Sigmoid colon (tissue), 7 donors: ENCODE results near the gene DEGS2. TPM values are rescaled to one million over a fixed set of nuclear protein-coding genes. Genes with fewer than 3 reads are reported as not detected.

ENCODE experiments used
- DNase-seq: peaks from one replicate; pipeline ENCODE4 v3.0.0-alpha.2; 2019
- H3K27ac ChIP-seq, 4 donors: fragments of 200-600 bp; sonication (generic); one replicate each; pipeline ENCODE4 v1.5.1; 2016 to 2019; ENCODE audit warnings: mild to moderate bottlenecking in 1 of 4
- H3K27me3 ChIP-seq, 3 donors: fragments of 200-600 bp; sonication (generic); one replicate each; pipeline ENCODE4 v1.5.1; 2019; ENCODE audit warnings: mild to moderate bottlenecking in 1 of 3
- H3K36me3 ChIP-seq, 4 donors: fragments of 200-600 bp; sonication (generic); one replicate each; pipeline ENCODE4 v1.5.1; 2016 to 2019
- H3K4me1 ChIP-seq, 4 donors: fragments of 200-600 bp; sonication (generic); one replicate each; pipeline ENCODE4 v1.5.1; 2017 to 2019
- H3K4me3 ChIP-seq, 4 donors: fragments of 200-600 bp; sonication (generic); one replicate each; pipeline ENCODE4 v1.5.1; 2017 to 2019; ENCODE audit warnings: mild to moderate bottlenecking in 2 of 4, moderate library complexity in 1 of 4
- H3K9me3 ChIP-seq, 4 donors: fragments of 200-600 bp in 3 of 4; sonication (generic) in 3 of 4; one replicate each; pipeline versions ENCODE4 v1.5.1 to v1.6.1; 2013 to 2019
- EP300 ChIP-seq, 4 donors: sonication (generic); formaldehyde crosslinking; IDR thresholded peaks; one replicate each; pipeline ENCODE4 v1.6.1; 2017; ENCODE audit warnings: antibody characterized with exemption in 4 of 4
- POLR2A ChIP-seq, 2 donors: fragments of 450-650 bp; IDR thresholded peaks; one replicate each; pipeline ENCODE4 v1.6.1; 2016; ENCODE audit warnings: antibody characterized with exemption in 2 of 2, mild to moderate bottlenecking in 2 of 2, moderate library complexity in 2 of 2
- POLR2AphosphoS5 ChIP-seq, 4 donors: sonication (generic); formaldehyde crosslinking; IDR thresholded peaks; one replicate each; pipeline ENCODE4 v1.6.1; 2017; ENCODE audit warnings: antibody characterized with exemption in 4 of 4
- WGBS, 2 donors: extraction: QIAGEN DNeasy Blood & Tissue Kit; methylation state at CpG; one replicate each; pipeline ENCODE4 v1.1.7; 2013; 5-methylcytosine and 5-hydroxymethylcytosine counted together
- intact Hi-C: fragments of 100-400 bp; cut with DNase I; formaldehyde crosslinking; loops from one replicate; pipeline ENCODE4 v1.15.1; 2023
- polyA plus RNA-seq, 3 donors: library from polyadenylated mRNA; stranded (reverse); fragments of 200-250 nt; gene quantifications; one replicate each; pipeline ENCODE4 v1.2.3, GENCODE V29; 2013
- small RNA-seq, 3 donors: library from RNA; depleted of rRNA; stranded (forward); fragments of <200 nt; gene quantifications; one replicate each; pipeline ENCODE3, GENCODE V24; 2016
- total RNA-seq, 4 donors: library from RNA; depleted of rRNA; stranded (reverse); fragments of >200 nt; gene quantifications; one replicate each; pipeline ENCODE4 v1.1.0, GENCODE V29; 2016
- TF ChIP-seq, protein P1 (sequence below), 4 experiments: fragments of 450-650 bp in 3 of 4; fragments of 200-600 bp in 1 of 4; IDR thresholded peaks; one replicate each; pipeline ENCODE4 v1.5.1; 2016 to 2019; ENCODE audit warnings: antibody characterized with exemption in 4 of 4, mild to moderate bottlenecking in 3 of 4, moderate library complexity in 2 of 4
- donor health status: healthy with polysubstance abuse.
- donor health status: Bipolar disorder and iron deficiency.
- donor health status: healthy.

DEGS2 gene
- total and polyA plus RNA-seq, 7 donors = under 0.01 to 11.9 (median 0.54) TPM

DNA sequence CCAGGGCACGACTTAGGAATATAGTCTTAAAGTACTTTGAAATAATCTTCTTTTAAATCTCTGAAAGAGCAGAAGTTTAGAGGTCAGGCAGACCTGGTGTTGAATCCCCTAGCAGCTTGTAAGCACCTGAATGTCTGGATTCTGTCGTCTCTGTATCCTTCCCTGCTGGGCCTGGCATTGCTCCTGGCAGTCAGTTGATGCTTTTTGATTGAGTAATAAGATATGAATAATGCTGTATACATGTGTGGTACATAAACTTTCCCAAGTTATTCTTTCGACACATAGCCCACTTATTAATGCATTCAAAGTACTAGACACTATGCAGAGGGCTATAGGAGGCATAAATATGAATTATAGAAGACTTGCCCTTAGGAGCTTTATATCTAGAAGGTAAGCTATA, 62.8 kb downstream of the DEGS2 start:
- WGBS, 2 donors = 87 to 89% methylated on average over 3 of the region's 3 CpGs

More for the DNA sequence above, 62.8 kb downstream of the DEGS2 start:
- Histone ChIP-seq H3K4me1 (peaks cover 0 to 10% (median 4%) of the 10 kb centered on the region in 4 donors), H3K4me3 (no peak overlapping the region), H3K27ac (no peak overlapping the region), H3K27me3 (no peaks in the 10 kb centered on the region), H3K36me3 (peaks cover 0 to 15% (median 0%) of the 10 kb centered on the region in 4 donors), H3K9me3 (no peaks in the 10 kb centered on the region)
- TF ChIP-seq POLR2AphosphoS5 (IDR thresholded peaks at IDR 0.05) (no peak), POLR2A (IDR thresholded peaks at IDR 0.05) (no peak), EP300 (IDR thresholded peaks at IDR 0.05) (no peak)
- TF ChIP-seq, protein P1, sequence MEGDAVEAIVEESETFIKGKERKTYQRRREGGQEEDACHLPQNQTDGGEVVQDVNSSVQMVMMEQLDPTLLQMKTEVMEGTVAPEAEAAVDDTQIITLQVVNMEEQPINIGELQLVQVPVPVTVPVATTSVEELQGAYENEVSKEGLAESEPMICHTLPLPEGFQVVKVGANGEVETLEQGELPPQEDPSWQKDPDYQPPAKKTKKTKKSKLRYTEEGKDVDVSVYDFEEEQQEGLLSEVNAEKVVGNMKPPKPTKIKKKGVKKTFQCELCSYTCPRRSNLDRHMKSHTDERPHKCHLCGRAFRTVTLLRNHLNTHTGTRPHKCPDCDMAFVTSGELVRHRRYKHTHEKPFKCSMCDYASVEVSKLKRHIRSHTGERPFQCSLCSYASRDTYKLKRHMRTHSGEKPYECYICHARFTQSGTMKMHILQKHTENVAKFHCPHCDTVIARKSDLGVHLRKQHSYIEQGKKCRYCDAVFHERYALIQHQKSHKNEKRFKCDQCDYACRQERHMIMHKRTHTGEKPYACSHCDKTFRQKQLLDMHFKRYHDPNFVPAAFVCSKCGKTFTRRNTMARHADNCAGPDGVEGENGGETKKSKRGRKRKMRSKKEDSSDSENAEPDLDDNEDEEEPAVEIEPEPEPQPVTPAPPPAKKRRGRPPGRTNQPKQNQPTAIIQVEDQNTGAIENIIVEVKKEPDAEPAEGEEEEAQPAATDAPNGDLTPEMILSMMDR (IDR thresholded peaks at IDR 0.05) = no peak
- no peak for DNase-seq
- intact Hi-C loops = no loop called here

Small RNAs within 50 kb of the gene (small RNA-seq; reads per million reads assigned to genes)
- gene MIR151B (3.1 to 6.3 (median 3.1) reads per million in 3 donors), gene MIR342 (42.4 to 73.7 (median 51.8) reads per million in 3 donors)

Other genes starting within 250 kb of the DEGS2 start
- 10 to 100 TPM; 26.4 to 56.2 (median 38.5) TPM for gene EVL, start 94.2 kb downstream of the DEGS2 start, total RNA-seq
- 100 to 1,000 TPM in 1 of 3 donors, 1 to 10 TPM in 2; 6.5 to 100 (median 8.4) TPM for gene EVL, start 94.2 kb downstream of the DEGS2 start, polyA plus RNA-seq
- gene YY1, start 79.5 kb upstream of the DEGS2 start, total RNA-seq = 10 to 100 TPM; 53.9 to 61.5 (median 55.2) TPM
- 10 to 100 TPM; 26.7 to 46.7 (median 40.2) TPM for gene YY1, start 79.5 kb upstream of the DEGS2 start, polyA plus RNA-seq
- 10 to 100 TPM; 18.5 to 40.4 (median 33.4) TPM for gene SLC25A29, start 146.8 kb upstream of the DEGS2 start, total RNA-seq
- gene SLC25A29, start 146.8 kb upstream of the DEGS2 start, polyA plus RNA-seq = 10 to 100 TPM in 1 of 3 donors, 1 to 10 TPM in 2; 3.0 to 26.7 (median 3.7) TPM
- not detected for gene SLC25A47, start 163.7 kb upstream of the DEGS2 start, total RNA-seq
- gene SLC25A47, start 163.7 kb upstream of the DEGS2 start, polyA plus RNA-seq = under 1 TPM in 1 of 3 donors, not detected in 2; 0.22 TPM
- 10 to 100 TPM in 3 of 4 donors, 1 to 10 TPM in 1; 8.7 to 21.0 (median 11.5) TPM for gene WDR25, start 216.8 kb upstream of the DEGS2 start, total RNA-seq
- 1 to 10 TPM; 6.9 to 9.6 (median 7.3) TPM for gene WDR25, start 216.8 kb upstream of the DEGS2 start, polyA plus RNA-seq